ENCODE results near the gene SWAP70.

GRCh38 chr11:9704620-9705019 is 40.7 kb downstream of the SWAP70 start:
- TF ChIP-seq CTCF (conservative IDR thresholded peaks at IDR 0.05) (no peak), EZH2 (IDR thresholded peaks at IDR 0.05; ENCODE audit: low read depth) (no peak)

Data from PC-9 (cell line).